ENCODE data around the gene SMARCA4.

Gene SMARCA4

GRCh38 chr19:10971107-10971726 lies 10.4 kb downstream of the SMARCA4 start:
- no peak for DNase-seq (ENCODE audit: insufficient read length, low spot score)
- no peak for FAIRE-seq
- TF ChIP-seq CTCF (IDR thresholded peaks at IDR 0.05; ENCODE audit: insufficient read depth, missing control alignments) = no peak

DNA sequence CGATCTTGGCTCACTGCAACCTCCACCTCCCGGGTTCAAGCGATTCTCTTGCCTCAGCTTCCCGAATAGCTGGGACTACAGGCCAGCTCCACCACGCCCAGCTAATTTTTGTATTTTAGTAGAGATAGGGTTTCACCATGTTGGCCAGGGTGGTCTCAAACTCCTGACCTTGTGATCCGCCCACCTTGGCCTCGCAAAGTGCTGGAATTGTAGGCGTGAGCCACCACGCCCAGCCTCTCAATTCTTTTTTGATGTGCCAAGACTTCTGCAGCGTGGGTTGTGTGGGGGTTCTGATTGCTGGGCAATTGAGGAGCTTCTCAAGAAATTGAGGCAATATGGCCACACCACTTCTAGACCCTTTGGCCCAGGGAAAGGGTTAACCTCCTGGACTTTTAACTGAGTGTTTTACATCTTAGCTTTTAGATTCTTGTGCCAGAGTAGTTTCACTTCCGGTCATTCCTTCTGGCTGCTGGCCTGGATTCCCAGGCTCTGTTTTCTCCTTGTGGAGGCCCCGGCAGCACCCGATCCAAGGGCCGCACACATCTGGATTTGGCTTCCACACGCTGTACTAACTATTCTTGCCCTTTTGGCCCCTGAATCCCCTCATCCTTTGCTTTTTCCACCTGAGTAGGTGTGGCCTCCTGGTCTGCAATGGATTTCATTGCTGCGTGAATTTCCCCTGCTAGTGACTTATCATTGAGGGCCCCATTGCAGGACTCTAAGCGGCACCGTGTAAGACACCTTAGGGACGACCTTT lies 14.7 kb downstream of the SMARCA4 start:
- FAIRE-seq = no peak
- no peak for TF ChIP-seq CTCF (IDR thresholded peaks at IDR 0.05; ENCODE audit: insufficient read depth, missing control alignments)
- no peak for DNase-seq (ENCODE audit: insufficient read length, low spot score)

GRCh38 chr19:10976131-10976892 lies 15.5 kb downstream of the SMARCA4 start:
- no peak for DNase-seq (ENCODE audit: insufficient read length, low spot score)
- no peak for FAIRE-seq
- TF ChIP-seq CTCF (IDR thresholded peaks at IDR 0.05; ENCODE audit: insufficient read depth, missing control alignments) = no peak

GRCh38 chr19:10977742-10978092 lies 16.9 kb downstream of the SMARCA4 start:
- no peak for DNase-seq (ENCODE audit: insufficient read length, low spot score)
- no peak for TF ChIP-seq CTCF (IDR thresholded peaks at IDR 0.05; ENCODE audit: insufficient read depth, missing control alignments)
- no peak for FAIRE-seq

- DNase-seq (ENCODE audit: insufficient read length, low spot score) (no peak), FAIRE-seq (no peak)
- TF ChIP-seq CTCF (IDR thresholded peaks at IDR 0.05; ENCODE audit: insufficient read depth, missing control alignments) = no peak
Observed at GRCh38 chr19:10979951-10980381, 19.1 kb downstream of the SMARCA4 start.

- TF ChIP-seq CTCF (IDR thresholded peaks at IDR 0.05; ENCODE audit: insufficient read depth, missing control alignments) = no peak
- DNase-seq (ENCODE audit: insufficient read length, low spot score) (no peak), FAIRE-seq (no peak)
Observed at GRCh38 chr19:10981252-10981895, 20.5 kb downstream of the SMARCA4 start.

Data from D721Med (cell line).